GM23248 (cell line): ENCODE data around the gene CTNS. TPM values are rescaled to one million over a fixed set of nuclear protein-coding genes. Genes with fewer than 3 reads are reported as not detected.

Experiments
- DNase-seq: peaks from one replicate; pipeline ENCODE4 v3.0.0-alpha.2; 2015
- H2AFZ ChIP-seq: fragments of 200-600 bp; sonication (generic); 2 replicates; pipeline ENCODE4 v1.6.1; 2016; ENCODE audit warnings: antibody characterized with exemption
- H3F3A ChIP-seq: fragments of 200-600 bp; sonication (generic); 2 replicates; pipeline ENCODE4 v1.6.1; 2016; ENCODE audit warnings: mild to moderate bottlenecking, antibody characterized with exemption, mixed run types; ENCODE audit not compliant: insufficient read depth
- H3K27ac ChIP-seq: fragments of 200-600 bp; sonication (generic); 2 replicates; pipeline ENCODE4 v1.5.1; 2016; ENCODE audit warnings: mild to moderate bottlenecking
- H3K27me3 ChIP-seq: fragments of 200-600 bp; sonication (generic); replicated peaks from 2 replicates; pipeline ENCODE4 v1.6.1; 2016; ENCODE audit warnings: mild to moderate bottlenecking; ENCODE audit not compliant: insufficient read depth
- H3K36me3 ChIP-seq: fragments of 200-600 bp; sonication (generic); 2 replicates; pipeline ENCODE4 v1.6.1; 2016; ENCODE audit warnings: low read depth, mild to moderate bottlenecking
- H3K4me1 ChIP-seq: fragments of 200-600 bp; sonication (generic); 2 replicates; pipeline ENCODE4 v1.6.1; 2016; ENCODE audit warnings: mild to moderate bottlenecking; ENCODE audit not compliant: insufficient read depth
- H3K4me2 ChIP-seq: fragments of 200-600 bp; sonication (generic); one replicate; pipeline ENCODE4 v1.6.1; 2016; ENCODE audit warnings: mild to moderate bottlenecking; ENCODE audit not compliant: unreplicated experiment
- H3K4me3 ChIP-seq: fragments of 200-600 bp; sonication (generic); 2 replicates; pipeline ENCODE4 v1.5.1; 2016; ENCODE audit warnings: mild to moderate bottlenecking
- H3K79me2 ChIP-seq: fragments of 200-600 bp; sonication (generic); 2 replicates; pipeline ENCODE4 v1.6.1; 2016; ENCODE audit warnings: mild to moderate bottlenecking; ENCODE audit not compliant: insufficient read depth
- H3K9ac ChIP-seq: fragments of 200-600 bp; sonication (generic); 2 replicates; pipeline ENCODE4 v1.6.1; 2016; ENCODE audit warnings: mild to moderate bottlenecking
- H3K9me2 ChIP-seq: fragments of 200-600 bp; sonication (generic); 2 replicates; pipeline ENCODE4 v1.6.1; 2016; ENCODE audit warnings: mixed run types, mild to moderate bottlenecking, moderate library complexity; ENCODE audit not compliant: insufficient read depth
- H3K9me3 ChIP-seq: fragments of 200-600 bp; sonication (generic); one replicate; pipeline ENCODE4 v1.6.1; 2017; ENCODE audit warnings: low read depth
- H4K20me1 ChIP-seq: fragments of 200-600 bp; sonication (generic); 2 replicates; pipeline ENCODE4 v1.6.0; 2016; ENCODE audit not compliant: insufficient read depth
- EZH2 ChIP-seq: fragments of 200-600 bp; sonication (generic); IDR thresholded peaks from 2 replicates; pipeline ENCODE4 v1.6.1; 2018; ENCODE audit warnings: antibody characterized with exemption, mild to moderate bottlenecking; ENCODE audit not compliant: insufficient read depth, poor library complexity, severe bottlenecking
- EZH2phosphoT487 ChIP-seq: fragments of 200-600 bp; sonication (generic); IDR thresholded peaks from 2 replicates; pipeline ENCODE4 v1.6.1; 2018; ENCODE audit warnings: antibody characterized with exemption, moderate library complexity, mild to moderate bottlenecking, low read depth; ENCODE audit not compliant: insufficient read depth
- WGBS, 2 experiments: methylation state at CpG; one replicate each; pipeline ENCODE4 v1.1.6; 2015 to 2017; ENCODE audit warnings: low lambda C conversion rate in 2 of 2, low coverage in 1 of 2; ENCODE audit errors: missing lambda C conversion rate in 2 of 2; 5-methylcytosine and 5-hydroxymethylcytosine counted together
- in situ Hi-C: fragments of 300-500 bp; cut with MboI; formaldehyde crosslinking; loops from 2 replicates; pipeline ENCODE4 v1.15.0; 2020
- polyA plus RNA-seq: library from polyadenylated mRNA; unstranded; fragments of >200 nt; fragmentation: Nextera tagmentation; extraction: Ambion mirVana; gene quantifications from 2 replicates; pipeline ENCODE4 v1.2.1, GENCODE V29; 2016
- total RNA-seq: library from RNA; depleted of rRNA; stranded (reverse); fragments of >200 nt; shearing (Covaris generic); gene quantifications from 2 replicates; pipeline ENCODE4 v1.2.3, GENCODE V29; 2014

The CTNS gene
- total and polyA plus RNA-seq, 2 experiments from 2014 or later = 7.2 to 7.5 TPM

- Histone ChIP-seq H3K9ac (no peak overlapping the region), H3K9me2 (no peaks in the 10 kb centered on the region), H4K20me1 (no peaks in the 10 kb centered on the region), H3K4me1 (peaks cover 5% of the 10 kb centered on the region; the same call in 1 of the 2 replicates), H3K36me3 (no peaks in the 10 kb centered on the region), H3K9me3 (no peaks in the 10 kb centered on the region), H3K79me2 (no peaks in the 10 kb centered on the region), H3K27ac (no peak overlapping the region), H3F3A (no peaks in the 10 kb centered on the region), H3K4me3 (no peak overlapping the region), H2AFZ (no peak overlapping the region), H3K4me2 (no peak overlapping the region), H3K27me3 (no peaks in the 10 kb centered on the region)
- no peak for DNase-seq
- TF ChIP-seq EZH2phosphoT487 (no peak), EZH2 (no peak)
- in situ Hi-C loops = loop anchor here (25.0 kb wide), 1 partner anchor 605 kb away; no protein-coding TSS in a partner anchor
- 86 to 88% methylated on average over 19 of the region's 19 CpGs for WGBS, 2 experiments
Observed at GRCh38 chr17:3641717-3642486, 5.3 kb downstream of the CTNS start.

- DNase-seq = no peak
- Histone ChIP-seq H3K4me1 (no peaks in the 10 kb centered on the region), H3K4me2 (no peak overlapping the region), H4K20me1 (no peaks in the 10 kb centered on the region), H3K27me3 (no peaks in the 10 kb centered on the region), H3K79me2 (no peaks in the 10 kb centered on the region), H3K36me3 (no peaks in the 10 kb centered on the region), H3K9me2 (no peaks in the 10 kb centered on the region), H3K9ac (no peak overlapping the region), H3F3A (no peaks in the 10 kb centered on the region), H3K4me3 (no peak overlapping the region), H2AFZ (no peak overlapping the region), H3K9me3 (no peaks in the 10 kb centered on the region), H3K27ac (no peak overlapping the region)
- TF ChIP-seq EZH2phosphoT487 (no peak), EZH2 (no peak)
- 91 to 97% methylated on average over 4 of the region's 4 CpGs for WGBS, 2 experiments
- in situ Hi-C loops = loop anchor here (25.0 kb wide), 1 partner anchor 607 kb away; no protein-coding TSS in a partner anchor
Observed at GRCh38 chr17:3643889-3644349, 7.4 kb downstream of the CTNS start.

- 82% methylated on average over 5 of the region's 5 CpGs for WGBS, 2 experiments
- H3K9me2 ChIP-seq = no peaks in the 10 kb centered on the region
- H3K9me3 ChIP-seq = no peaks in the 10 kb centered on the region
- no peak overlapping the region for H2AFZ ChIP-seq
- H3K4me1 ChIP-seq = no peaks in the 10 kb centered on the region
- no peak overlapping the region for H3K4me2 ChIP-seq
- no peak overlapping the region for H3K9ac ChIP-seq
- DNase-seq = no peak
- H3K27ac ChIP-seq = no peak overlapping the region
- in situ Hi-C loops = loop anchor here (25.0 kb wide), 1 partner anchor 608 kb away; no protein-coding TSS in a partner anchor
- no peak overlapping the region for H3K4me3 ChIP-seq
- no peaks in the 10 kb centered on the region for H4K20me1 ChIP-seq
- no peak for TF ChIP-seq EZH2
- TF ChIP-seq EZH2phosphoT487 = no peak
- no peaks in the 10 kb centered on the region for H3K79me2 ChIP-seq
- no peaks in the 10 kb centered on the region for H3K27me3 ChIP-seq
- no peaks in the 10 kb centered on the region for H3F3A ChIP-seq
- H3K36me3 ChIP-seq = no peaks in the 10 kb centered on the region
Observed at GRCh38 chr17:3645310-3645709, 8.8 kb downstream of the CTNS start.

- in situ Hi-C loops = loop anchor here (25.0 kb wide), 1 partner anchor 610 kb away; no protein-coding TSS in a partner anchor
- Histone ChIP-seq H3K4me2 (no peak overlapping the region), H3K27ac (no peak overlapping the region), H3K4me3 (no peak overlapping the region), H3K9me3 (no peaks in the 10 kb centered on the region), H3K79me2 (no peaks in the 10 kb centered on the region), H3K36me3 (no peaks in the 10 kb centered on the region), H3K9me2 (no peaks in the 10 kb centered on the region), H2AFZ (no peak overlapping the region), H3F3A (no peaks in the 10 kb centered on the region), H4K20me1 (no peaks in the 10 kb centered on the region), H3K9ac (no peak overlapping the region), H3K4me1 (no peaks in the 10 kb centered on the region), H3K27me3 (no peaks in the 10 kb centered on the region)
- DNase-seq = no peak
- 86 to 88% methylated on average over 12 of the region's 12 CpGs for WGBS, 2 experiments
- TF ChIP-seq EZH2 (no peak), EZH2phosphoT487 (no peak)
Observed at GRCh38 chr17:3647251-3647650, 10.7 kb downstream of the CTNS start.
